WTC11 (cell line): ENCODE data around the gene TKTL1.

Source experiments
- PRDM15 ChIP-seq: sonication (generic); formaldehyde crosslinking; IDR thresholded peaks from 2 replicates; pipeline ENCODE4 v1.8.0; 2022; ENCODE audit warnings: missing genetic modification reagents
- ZNF121 ChIP-seq: sonication (generic); formaldehyde crosslinking; IDR thresholded peaks from 2 replicates; pipeline ENCODE4 v1.8.0; 2023; ENCODE audit warnings: missing genetic modification reagents
- TF ChIP-seq, protein P1 (sequence below): sonication (generic); formaldehyde crosslinking; IDR thresholded peaks from 2 replicates; pipeline ENCODE4 v1.8.0; 2022; ENCODE audit warnings: mild to moderate bottlenecking, missing genetic modification reagents
- TF ChIP-seq, protein P2 (sequence below): fragments of 200-600 bp; IDR thresholded peaks from 2 replicates; pipeline ENCODE4 v1.8.0; 2022; ENCODE audit warnings: antibody characterized with exemption

GRCh38 chrX:154328646-154329045 lies 33.1 kb downstream of the TKTL1 start:
- TF ChIP-seq, protein P1, sequence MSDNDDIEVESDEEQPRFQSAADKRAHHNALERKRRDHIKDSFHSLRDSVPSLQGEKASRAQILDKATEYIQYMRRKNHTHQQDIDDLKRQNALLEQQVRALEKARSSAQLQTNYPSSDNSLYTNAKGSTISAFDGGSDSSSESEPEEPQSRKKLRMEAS = no peak
- TF ChIP-seq PRDM15 (CRISPR knock-in tag) (no peak), ZNF121 (CRISPR knock-in tag) (no peak)
- TF ChIP-seq, protein P2, sequence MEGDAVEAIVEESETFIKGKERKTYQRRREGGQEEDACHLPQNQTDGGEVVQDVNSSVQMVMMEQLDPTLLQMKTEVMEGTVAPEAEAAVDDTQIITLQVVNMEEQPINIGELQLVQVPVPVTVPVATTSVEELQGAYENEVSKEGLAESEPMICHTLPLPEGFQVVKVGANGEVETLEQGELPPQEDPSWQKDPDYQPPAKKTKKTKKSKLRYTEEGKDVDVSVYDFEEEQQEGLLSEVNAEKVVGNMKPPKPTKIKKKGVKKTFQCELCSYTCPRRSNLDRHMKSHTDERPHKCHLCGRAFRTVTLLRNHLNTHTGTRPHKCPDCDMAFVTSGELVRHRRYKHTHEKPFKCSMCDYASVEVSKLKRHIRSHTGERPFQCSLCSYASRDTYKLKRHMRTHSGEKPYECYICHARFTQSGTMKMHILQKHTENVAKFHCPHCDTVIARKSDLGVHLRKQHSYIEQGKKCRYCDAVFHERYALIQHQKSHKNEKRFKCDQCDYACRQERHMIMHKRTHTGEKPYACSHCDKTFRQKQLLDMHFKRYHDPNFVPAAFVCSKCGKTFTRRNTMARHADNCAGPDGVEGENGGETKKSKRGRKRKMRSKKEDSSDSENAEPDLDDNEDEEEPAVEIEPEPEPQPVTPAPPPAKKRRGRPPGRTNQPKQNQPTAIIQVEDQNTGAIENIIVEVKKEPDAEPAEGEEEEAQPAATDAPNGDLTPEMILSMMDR = no peak
